Gastroesophageal sphincter (tissue), 4 donors: ENCODE measurements around the gene TLR10. TPM values are rescaled to one million over a fixed set of nuclear protein-coding genes. Genes with fewer than 3 reads are reported as not detected.
A peak's percentile ranks its signal among the peaks of the same experiment; 100 is the strongest.

ENCODE experiments used
- ATAC-seq: fragments of 150-250 bp; one replicate; pipeline ENCODE4 v1.9.1; 2016; ENCODE audit warnings: mild to moderate bottlenecking, moderate library complexity
- H3K27ac ChIP-seq, 4 donors: fragments of 200-600 bp; sonication (generic) in 3 of 4; 1 replicate in 3 of 4; 2 replicates in 1 of 4; pipeline ENCODE4 v1.5.1; 2016 to 2019
- H3K27me3 ChIP-seq: fragments of 200-600 bp; sonication (generic); one replicate; pipeline ENCODE4 v1.5.1; 2019
- H3K36me3 ChIP-seq, 2 donors: fragments of 200-600 bp; sonication (generic); one replicate each; pipeline ENCODE4 v1.5.1; 2019; ENCODE audit warnings: control low read depth in 1 of 2
- H3K4me1 ChIP-seq, 3 donors: fragments of 200-600 bp; sonication (generic); 1 replicate in 2 of 3; 2 replicates in 1 of 3; pipeline ENCODE4 v1.5.1; 2016 to 2019; ENCODE audit warnings: control low read depth in 2 of 3
- H3K4me3 ChIP-seq, 2 donors: fragments of 200-600 bp; sonication (generic); one replicate each; pipeline ENCODE4 v1.5.1; 2019; ENCODE audit warnings: mild to moderate bottlenecking in 1 of 2, moderate library complexity in 1 of 2
- H3K9me3 ChIP-seq, 3 donors: fragments of 200-600 bp; sonication (generic); one replicate each; pipeline ENCODE4 v1.5.1; 2017 to 2019; ENCODE audit warnings: control low read depth in 2 of 3
- CTCF ChIP-seq, 4 experiments: fragments of 200-600 bp in 2 of 4; fragments of 450-650 bp in 2 of 4; sonication (generic) in 1 of 4; IDR thresholded peaks; one replicate each; pipeline ENCODE4 v1.5.1; 2017 to 2019; ENCODE audit warnings: antibody characterized with exemption in 4 of 4, mild to moderate bottlenecking in 2 of 4, moderate library complexity in 2 of 4
- EP300 ChIP-seq: sonication (generic); formaldehyde crosslinking; IDR thresholded peaks from one replicate; pipeline ENCODE4 v1.6.1; 2017; ENCODE audit warnings: antibody characterized with exemption, mild to moderate bottlenecking
- POLR2A ChIP-seq, 2 donors: fragments of 450-650 bp; IDR thresholded peaks; one replicate each; pipeline ENCODE4 v1.6.1; 2017; ENCODE audit warnings: antibody characterized with exemption in 2 of 2, mild to moderate bottlenecking in 2 of 2, moderate library complexity in 1 of 2
- POLR2AphosphoS5 ChIP-seq: sonication (generic); formaldehyde crosslinking; IDR thresholded peaks from one replicate; pipeline ENCODE4 v1.6.1; 2017; ENCODE audit warnings: antibody characterized with exemption
- WGBS, 2 donors: methylation state at CpG; one replicate each; pipeline ENCODE4 v1.1.5; 2018; ENCODE audit warnings: low coverage in 1 of 2; 5-methylcytosine and 5-hydroxymethylcytosine counted together
- total RNA-seq, 4 donors: library from RNA; depleted of rRNA; stranded (reverse); fragments of >200 nt; gene quantifications; one replicate each; pipeline ENCODE4 v1.1.0, GENCODE V29; 2016

Gene TLR10
- total RNA-seq, 4 donors from 2014 or later: 0.27 TPM; not detected in 3

- Histone ChIP-seq H3K9me3 (no peaks in the 10 kb centered on the region), H3K27ac (no peak overlapping the region), H3K27me3 (no peaks in the 10 kb centered on the region), H3K4me3 (no peak overlapping the region), H3K4me1 (peaks cover 0 to 14% (median 3%) of the 10 kb centered on the region in 3 donors), H3K36me3 (no peaks in the 10 kb centered on the region)
- no peak for TF ChIP-seq POLR2AphosphoS5
- TF ChIP-seq EP300: no peak
- no peak for ATAC-seq
- 88 to 92% methylated on average over 4 to 6 of the region's 6 CpGs for WGBS, 2 donors
Measured at GRCh38 chr4:38757945-38758600, 24.7 kb downstream of the TLR10 start.

- ATAC-seq: peak; percentile 96
- no peak for TF ChIP-seq CTCF (IDR thresholded peaks at IDR 0.05)
- TF ChIP-seq POLR2AphosphoS5: peak; percentile 64
- H3K4me1 ChIP-seq: peaks cover 3 to 20% (median 3%) of the 10 kb centered on the region in 3 donors
- WGBS, 2 donors: 28 to 32% methylated on average over 13 to 18 of the region's 19 CpGs
- H3K27ac ChIP-seq: peak overlapping the region; percentile 70 to 89 (median 79)
- no peaks in the 10 kb centered on the region for H3K9me3 ChIP-seq
- H3K36me3 ChIP-seq: no peaks in the 10 kb centered on the region
- H3K27me3 ChIP-seq: no peaks in the 10 kb centered on the region
- H3K4me3 ChIP-seq: peak overlapping the region in 1 of 2 donors; percentile 18
Measured at GRCh38 chr4:38752941-38753806, 29.6 kb downstream of the TLR10 start.

- H3K4me1 ChIP-seq: peaks cover 3 to 20% (median 3%) of the 10 kb centered on the region in 3 donors
- H3K36me3 ChIP-seq: no peaks in the 10 kb centered on the region
- 23 to 27% methylated on average over 8 of the region's 8 CpGs for WGBS, 2 donors
- ATAC-seq: no peak
- no peaks in the 10 kb centered on the region for H3K9me3 ChIP-seq
- peak overlapping the region; percentile 70 to 89 (median 79) for H3K27ac ChIP-seq
- no peaks in the 10 kb centered on the region for H3K27me3 ChIP-seq
- H3K4me3 ChIP-seq: peak overlapping the region in 1 of 2 donors; percentile 18
- TF ChIP-seq POLR2A (IDR thresholded peaks at IDR 0.05): no peak
Measured at GRCh38 chr4:38752372-38752940, 30.3 kb downstream of the TLR10 start.

GRCh38 chr4:38751341-38752010 lies 31.3 kb downstream of the TLR10 start:
- no peak for TF ChIP-seq POLR2A (IDR thresholded peaks at IDR 0.05)
- TF ChIP-seq EP300: no peak
- TF ChIP-seq CTCF (IDR thresholded peaks at IDR 0.05): no peak
- no peak for TF ChIP-seq POLR2AphosphoS5
- no peaks in the 10 kb centered on the region for H3K9me3 ChIP-seq
- peaks cover 3 to 20% (median 3%) of the 10 kb centered on the region in 3 donors for H3K4me1 ChIP-seq
- H3K36me3 ChIP-seq: no peaks in the 10 kb centered on the region
- H3K27me3 ChIP-seq: no peaks in the 10 kb centered on the region
- ATAC-seq: no peak
- 95 to 96% methylated on average over 7 to 8 of the region's 13 CpGs for WGBS, 2 donors
- H3K4me3 ChIP-seq: no peak overlapping the region
- H3K27ac ChIP-seq: peak overlapping the region in 3 of 4 donors; percentile 78 to 89 (median 80)

GRCh38 chr4:38749336-38749735 lies 33.5 kb downstream of the TLR10 start:
- H3K4me1 ChIP-seq: peaks cover 3 to 20% (median 3%) of the 10 kb centered on the region in 3 donors
- H3K36me3 ChIP-seq: no peaks in the 10 kb centered on the region
- H3K27ac ChIP-seq: no peak overlapping the region
- H3K4me3 ChIP-seq: no peak overlapping the region
- no peak for ATAC-seq
- TF ChIP-seq POLR2A (IDR thresholded peaks at IDR 0.05) (no peak), EP300 (no peak), CTCF (IDR thresholded peaks at IDR 0.05) (no peak), POLR2AphosphoS5 (no peak)
- 77% methylated on average over 4 of the region's 4 CpGs for WGBS, 2 donors
- H3K27me3 ChIP-seq: no peaks in the 10 kb centered on the region
- no peaks in the 10 kb centered on the region for H3K9me3 ChIP-seq
